ENCODE measurements around the gene OR8J1.

Gene OR8J1

DNA sequence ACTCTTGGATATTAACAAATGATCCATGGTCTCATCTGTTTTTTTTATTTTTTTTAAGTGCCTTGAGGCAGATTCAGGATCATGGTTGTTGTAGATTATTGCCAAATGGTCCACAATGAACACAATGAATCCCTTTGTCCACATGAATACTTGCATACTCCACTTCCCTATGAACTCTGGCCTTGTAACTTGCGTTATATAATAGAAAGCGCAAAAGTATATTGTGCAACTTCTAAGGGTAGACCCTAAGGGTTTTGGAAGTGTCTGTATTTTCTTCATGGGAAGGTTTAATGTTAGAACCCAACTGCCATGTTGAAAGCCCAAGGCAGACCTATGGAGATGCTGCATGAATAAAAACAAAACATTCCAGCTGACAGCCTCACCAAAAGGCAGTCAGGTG, 50.3 kb downstream of the OR8J1 start:
- Histone ChIP-seq H3K9me3 (no peaks in the 10 kb centered on the region), H3K4me3 (no peak overlapping the region), H3K36me3 (no peaks in the 10 kb centered on the region), H3K27ac (no peak overlapping the region), H3K27me3 (no peaks in the 10 kb centered on the region), H3K4me1 (no peaks in the 10 kb centered on the region)
- TF ChIP-seq, protein P1, sequence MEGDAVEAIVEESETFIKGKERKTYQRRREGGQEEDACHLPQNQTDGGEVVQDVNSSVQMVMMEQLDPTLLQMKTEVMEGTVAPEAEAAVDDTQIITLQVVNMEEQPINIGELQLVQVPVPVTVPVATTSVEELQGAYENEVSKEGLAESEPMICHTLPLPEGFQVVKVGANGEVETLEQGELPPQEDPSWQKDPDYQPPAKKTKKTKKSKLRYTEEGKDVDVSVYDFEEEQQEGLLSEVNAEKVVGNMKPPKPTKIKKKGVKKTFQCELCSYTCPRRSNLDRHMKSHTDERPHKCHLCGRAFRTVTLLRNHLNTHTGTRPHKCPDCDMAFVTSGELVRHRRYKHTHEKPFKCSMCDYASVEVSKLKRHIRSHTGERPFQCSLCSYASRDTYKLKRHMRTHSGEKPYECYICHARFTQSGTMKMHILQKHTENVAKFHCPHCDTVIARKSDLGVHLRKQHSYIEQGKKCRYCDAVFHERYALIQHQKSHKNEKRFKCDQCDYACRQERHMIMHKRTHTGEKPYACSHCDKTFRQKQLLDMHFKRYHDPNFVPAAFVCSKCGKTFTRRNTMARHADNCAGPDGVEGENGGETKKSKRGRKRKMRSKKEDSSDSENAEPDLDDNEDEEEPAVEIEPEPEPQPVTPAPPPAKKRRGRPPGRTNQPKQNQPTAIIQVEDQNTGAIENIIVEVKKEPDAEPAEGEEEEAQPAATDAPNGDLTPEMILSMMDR (IDR thresholded peaks at IDR 0.05), result no peak
- intact Hi-C loops (cut with DNase I; ENCODE audit: low total_unique reads), result no loop called here
- DNase-seq, result no peak

DNA sequence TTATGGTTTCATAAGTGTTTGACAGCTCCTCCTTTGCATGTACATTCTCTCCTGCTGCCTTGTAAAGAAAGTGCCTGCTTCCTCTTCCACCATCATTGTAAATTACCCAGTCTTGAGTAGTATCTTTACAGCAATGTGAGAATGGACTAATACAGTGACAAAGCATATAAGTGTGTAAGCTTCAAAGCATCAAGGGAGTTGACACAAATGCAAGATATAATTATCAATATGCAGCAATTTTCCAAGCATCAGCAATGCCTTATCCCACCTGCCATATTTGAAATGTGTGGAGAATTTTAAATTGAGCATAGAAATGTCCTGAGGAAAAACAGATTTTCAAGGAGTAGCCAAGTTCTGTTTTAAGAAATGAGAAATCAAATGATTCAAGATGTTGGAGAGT, 56.7 kb downstream of the OR8J1 start:
- no peaks in the 10 kb centered on the region for H3K27me3 ChIP-seq
- TF ChIP-seq, protein P1 (IDR thresholded peaks at IDR 0.05), result no peak
- no peaks in the 10 kb centered on the region for H3K4me1 ChIP-seq
- H3K9me3 ChIP-seq, result no peaks in the 10 kb centered on the region
- no peak overlapping the region for H3K4me3 ChIP-seq
- intact Hi-C loops (cut with DNase I; ENCODE audit: low total_unique reads), result no loop called here
- H3K27ac ChIP-seq, result no peak overlapping the region
- no peak for DNase-seq
- H3K36me3 ChIP-seq, result no peaks in the 10 kb centered on the region
